Coronary artery (tissue), 2 donors: ENCODE data around the gene PLOD1.
"Not testable (repeated sequence)": the region's sequence is repeated elsewhere in the genome, so short reads cannot be mapped to it uniquely, and the experiment has no call there.

ENCODE experiments used
- DNase-seq: peaks from one replicate; pipeline ENCODE4 v3.0.0-alpha.2; 2017; ENCODE audit warnings: low spot score
- H3K27ac ChIP-seq, 2 donors: fragments of 200-600 bp; sonication (generic); one replicate each; pipeline ENCODE4 v1.5.1; 2016 to 2019
- H3K4me3 ChIP-seq: fragments of 200-600 bp; sonication (generic); 2 replicates; pipeline ENCODE4 v1.5.1; 2016; ENCODE audit warnings: mild to moderate bottlenecking, moderate library complexity
- TF ChIP-seq, protein P1 (sequence below): fragments of 200-600 bp; sonication (generic); IDR thresholded peaks from one replicate; pipeline ENCODE4 v1.5.1; 2019; ENCODE audit warnings: antibody characterized with exemption

The PLOD1 gene

GRCh38 chr1:11923827-11924113 is 10.7 kb upstream of the PLOD1 start:
- TF ChIP-seq, protein P1, sequence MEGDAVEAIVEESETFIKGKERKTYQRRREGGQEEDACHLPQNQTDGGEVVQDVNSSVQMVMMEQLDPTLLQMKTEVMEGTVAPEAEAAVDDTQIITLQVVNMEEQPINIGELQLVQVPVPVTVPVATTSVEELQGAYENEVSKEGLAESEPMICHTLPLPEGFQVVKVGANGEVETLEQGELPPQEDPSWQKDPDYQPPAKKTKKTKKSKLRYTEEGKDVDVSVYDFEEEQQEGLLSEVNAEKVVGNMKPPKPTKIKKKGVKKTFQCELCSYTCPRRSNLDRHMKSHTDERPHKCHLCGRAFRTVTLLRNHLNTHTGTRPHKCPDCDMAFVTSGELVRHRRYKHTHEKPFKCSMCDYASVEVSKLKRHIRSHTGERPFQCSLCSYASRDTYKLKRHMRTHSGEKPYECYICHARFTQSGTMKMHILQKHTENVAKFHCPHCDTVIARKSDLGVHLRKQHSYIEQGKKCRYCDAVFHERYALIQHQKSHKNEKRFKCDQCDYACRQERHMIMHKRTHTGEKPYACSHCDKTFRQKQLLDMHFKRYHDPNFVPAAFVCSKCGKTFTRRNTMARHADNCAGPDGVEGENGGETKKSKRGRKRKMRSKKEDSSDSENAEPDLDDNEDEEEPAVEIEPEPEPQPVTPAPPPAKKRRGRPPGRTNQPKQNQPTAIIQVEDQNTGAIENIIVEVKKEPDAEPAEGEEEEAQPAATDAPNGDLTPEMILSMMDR, result no peak
- peak overlapping the region; percentile 85 for H3K4me3 ChIP-seq
- no peak for DNase-seq
- no peak overlapping the region for H3K27ac ChIP-seq

GRCh38 chr1:11924334-11925195 is 10.0 kb upstream of the PLOD1 start:
- TF ChIP-seq, protein P1, result no peak
- H3K4me3 ChIP-seq, result peak overlapping the region; percentile 85
- no peak overlapping the region for H3K27ac ChIP-seq
- no peak for DNase-seq

GRCh38 chr1:11925196-11925937 is 9.2 kb upstream of the PLOD1 start:
- Histone ChIP-seq H3K4me3 (peak overlapping the region; percentile 85), H3K27ac (peak overlapping the region in 1 of 2 donors; percentile 91)
- DNase-seq, result not testable (repeated sequence)

- Histone ChIP-seq H3K27ac (peak overlapping the region in 1 of 2 donors; percentile 91), H3K4me3 (peak overlapping the region; percentile 85)
- TF ChIP-seq, protein P1, result no peak
- DNase-seq, result no peak
Observed at GRCh38 chr1:11925938-11926292, 8.6 kb upstream of the PLOD1 start.

GRCh38 chr1:11927866-11928592 is 6.5 kb upstream of the PLOD1 start:
- no peak for DNase-seq
- TF ChIP-seq, protein P1, result no peak
- Histone ChIP-seq H3K27ac (no peak overlapping the region), H3K4me3 (no peak overlapping the region)

DNA sequence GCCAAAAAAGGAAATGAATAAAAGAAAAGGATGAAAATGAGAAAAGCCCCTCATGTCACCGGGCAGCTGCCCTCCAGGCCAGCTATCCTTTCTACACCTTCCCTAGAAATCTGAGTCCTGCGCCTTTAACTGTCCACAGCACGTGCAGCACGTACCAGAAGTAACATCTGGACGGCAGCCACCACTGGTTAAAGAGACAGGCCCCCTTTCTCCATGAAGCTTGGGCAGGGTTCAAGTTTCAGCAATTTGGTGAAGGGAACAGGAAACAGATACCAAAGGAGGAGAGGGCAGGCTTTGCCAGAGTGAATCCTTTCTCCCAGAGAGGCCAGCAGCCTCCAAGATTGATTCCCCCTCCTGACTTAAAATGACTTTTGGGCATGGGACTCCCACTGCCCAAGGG is 4.7 kb upstream of the PLOD1 start:
- DNase-seq, result no peak
- TF ChIP-seq, protein P1, result no peak
- H3K27ac ChIP-seq, result no peak overlapping the region
- H3K4me3 ChIP-seq, result no peak overlapping the region

- H3K27ac ChIP-seq, result peak overlapping the region in 1 of 2 donors; percentile 15
- TF ChIP-seq, protein P1, result no peak
- DNase-seq, result no peak
- H3K4me3 ChIP-seq, result no peak overlapping the region
Observed at GRCh38 chr1:11930571-11931445, 3.7 kb upstream of the PLOD1 start.
